22Rv1 (cell line): ENCODE results near the gene PRELID2.

Experiments used
- ZFX ChIP-seq: fragments of 450-650 bp; IDR thresholded peaks from 2 replicates; pipeline ENCODE4 v1.6.1; 2017; ENCODE audit warnings: antibody characterized with exemption, borderline replicate concordance
- TF ChIP-seq, protein P1 (sequence below): fragments of 450-650 bp; IDR thresholded peaks from 2 replicates; pipeline ENCODE4 v1.5.1; 2017; ENCODE audit warnings: mild to moderate bottlenecking

DNA sequence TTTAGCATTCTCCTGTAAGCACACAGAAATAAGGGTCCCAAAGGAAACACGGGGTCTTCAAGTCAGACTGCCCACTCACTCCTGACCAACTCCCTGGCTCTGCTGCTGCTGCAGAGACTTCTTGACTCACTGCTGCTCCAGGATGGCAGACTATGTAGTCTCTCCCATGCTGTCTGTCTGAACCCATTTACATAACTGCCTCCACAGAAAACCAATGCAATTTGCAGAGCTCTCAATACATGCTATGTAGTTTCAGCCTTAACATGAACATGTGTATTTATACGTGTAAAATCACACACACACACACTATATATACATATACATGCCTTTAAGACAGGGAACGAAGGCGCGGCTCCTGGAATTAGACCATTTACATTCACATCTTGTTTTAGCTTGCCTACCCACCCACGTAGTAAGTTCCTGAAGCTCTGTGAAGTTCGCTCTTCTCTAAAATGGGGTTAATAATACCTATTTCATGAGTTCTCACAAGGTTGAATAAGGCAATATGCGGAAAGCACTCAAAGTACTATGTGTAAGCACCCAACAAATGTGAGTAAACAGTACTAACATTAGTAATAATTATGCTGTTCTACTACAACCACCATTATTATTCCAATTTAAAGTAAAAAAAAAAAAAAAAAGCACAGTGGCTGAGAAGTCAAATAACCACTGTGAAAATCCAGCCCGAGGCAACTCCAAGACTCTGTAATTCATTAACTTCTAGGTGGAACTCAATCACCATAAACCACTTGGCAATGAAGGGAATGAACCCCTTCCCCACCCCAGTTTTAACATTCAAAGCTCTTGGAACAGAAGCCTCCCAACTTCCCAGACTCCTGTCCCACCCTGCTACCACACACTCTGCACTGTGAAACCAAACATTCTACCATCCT is 31.8 kb downstream of the PRELID2 start:
- TF ChIP-seq, protein P1, sequence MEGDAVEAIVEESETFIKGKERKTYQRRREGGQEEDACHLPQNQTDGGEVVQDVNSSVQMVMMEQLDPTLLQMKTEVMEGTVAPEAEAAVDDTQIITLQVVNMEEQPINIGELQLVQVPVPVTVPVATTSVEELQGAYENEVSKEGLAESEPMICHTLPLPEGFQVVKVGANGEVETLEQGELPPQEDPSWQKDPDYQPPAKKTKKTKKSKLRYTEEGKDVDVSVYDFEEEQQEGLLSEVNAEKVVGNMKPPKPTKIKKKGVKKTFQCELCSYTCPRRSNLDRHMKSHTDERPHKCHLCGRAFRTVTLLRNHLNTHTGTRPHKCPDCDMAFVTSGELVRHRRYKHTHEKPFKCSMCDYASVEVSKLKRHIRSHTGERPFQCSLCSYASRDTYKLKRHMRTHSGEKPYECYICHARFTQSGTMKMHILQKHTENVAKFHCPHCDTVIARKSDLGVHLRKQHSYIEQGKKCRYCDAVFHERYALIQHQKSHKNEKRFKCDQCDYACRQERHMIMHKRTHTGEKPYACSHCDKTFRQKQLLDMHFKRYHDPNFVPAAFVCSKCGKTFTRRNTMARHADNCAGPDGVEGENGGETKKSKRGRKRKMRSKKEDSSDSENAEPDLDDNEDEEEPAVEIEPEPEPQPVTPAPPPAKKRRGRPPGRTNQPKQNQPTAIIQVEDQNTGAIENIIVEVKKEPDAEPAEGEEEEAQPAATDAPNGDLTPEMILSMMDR: no peak
- TF ChIP-seq ZFX: no peak
